H9 (cell line): ENCODE measurements around the gene SIL1. TPM values are rescaled to one million over a fixed set of nuclear protein-coding genes. Genes with fewer than 3 reads are reported as not detected.

ENCODE experiments used
- DNase-seq: peaks from one replicate; pipeline ENCODE4 v3.0.0-alpha.2; 2017
- H2AFZ ChIP-seq: one replicate; pipeline ENCODE4 v1.6.1; 2013; ENCODE audit warnings: mild to moderate bottlenecking, low read length, control low read depth, moderate library complexity
- H2AK5ac ChIP-seq: 2 replicates; pipeline ENCODE4 v1.6.1; 2013; ENCODE audit warnings: low read length, control low read depth, mixed read lengths; ENCODE audit not compliant: insufficient read length
- H2BK120ac ChIP-seq: one replicate; pipeline ENCODE4 v1.6.1; 2013; ENCODE audit warnings: low read depth, mild to moderate bottlenecking, low read length, control low read depth, inconsistent platforms; ENCODE audit not compliant: poor library complexity, severe bottlenecking
- H2BK12ac ChIP-seq: 2 replicates; pipeline ENCODE4 v1.6.1; 2013; ENCODE audit warnings: low read length, control low read depth, mixed read lengths, low read depth; ENCODE audit not compliant: insufficient read length
- H2BK15ac ChIP-seq: 2 replicates; pipeline ENCODE4 v1.6.1; 2013; ENCODE audit warnings: low read depth, low read length, control low read depth
- H2BK20ac ChIP-seq: one replicate; pipeline ENCODE4 v1.6.1; 2013; ENCODE audit warnings: low read depth, mild to moderate bottlenecking, low read length, control low read depth, inconsistent platforms; ENCODE audit not compliant: poor library complexity, severe bottlenecking
- H2BK5ac ChIP-seq: 2 replicates; pipeline ENCODE4 v1.6.1; 2013; ENCODE audit warnings: low read length, control low read depth, mixed read lengths; ENCODE audit not compliant: insufficient read length
- H3K14ac ChIP-seq: 2 replicates; pipeline ENCODE4 v1.6.1; 2013; ENCODE audit warnings: low read length, control low read depth; ENCODE audit not compliant: insufficient read depth
- H3K18ac ChIP-seq: 2 replicates; pipeline ENCODE4 v1.6.1; 2013; ENCODE audit warnings: low read depth, mild to moderate bottlenecking, mixed read lengths, low read length, control low read depth; ENCODE audit not compliant: insufficient read length
- H3K23ac ChIP-seq: 2 replicates; pipeline ENCODE4 v1.6.1; 2013; ENCODE audit warnings: low read length, control low read depth, mixed read lengths, low read depth; ENCODE audit not compliant: insufficient read length
- H3K23me2 ChIP-seq: 2 replicates; pipeline ENCODE4 v1.6.1; 2013; ENCODE audit warnings: low read depth, mild to moderate bottlenecking, mixed read lengths, low read length, control low read depth; ENCODE audit not compliant: insufficient read length, poor library complexity, severe bottlenecking
- H3K27ac ChIP-seq: 2 replicates; pipeline ENCODE4 v1.5.1; 2013; ENCODE audit warnings: low read length, control low read depth, mixed read lengths, low read depth; ENCODE audit not compliant: insufficient read length
- H3K27me3 ChIP-seq: 2 replicates; pipeline ENCODE4 v1.6.1; 2013; ENCODE audit warnings: low read length, control low read depth, inconsistent platforms; ENCODE audit not compliant: insufficient read depth
- H3K4ac ChIP-seq: 2 replicates; pipeline ENCODE4 v1.6.1; 2013; ENCODE audit warnings: low read depth, mild to moderate bottlenecking, control low read depth, inconsistent platforms, low read length, moderate library complexity
- H3K4me1 ChIP-seq: 2 replicates; pipeline ENCODE4 v1.6.1; 2013; ENCODE audit warnings: low read length, control low read depth, inconsistent platforms; ENCODE audit not compliant: insufficient read depth
- H3K4me2 ChIP-seq: 2 replicates; pipeline ENCODE4 v1.6.1; 2013; ENCODE audit warnings: low read length, control low read depth, mixed read lengths; ENCODE audit not compliant: insufficient read length, insufficient read depth
- H3K56ac ChIP-seq: 2 replicates; pipeline ENCODE4 v1.6.1; 2013; ENCODE audit warnings: low read depth, mild to moderate bottlenecking, mixed read lengths, low read length, control low read depth; ENCODE audit not compliant: insufficient read length
- H3K79me1 ChIP-seq: 2 replicates; pipeline ENCODE4 v1.6.1; 2013; ENCODE audit warnings: low read depth, mild to moderate bottlenecking, moderate library complexity, low read length, control low read depth, inconsistent platforms; ENCODE audit not compliant: insufficient read depth, poor library complexity, severe bottlenecking
- H3K79me2 ChIP-seq: 2 replicates; pipeline ENCODE4 v1.6.1; 2013; ENCODE audit warnings: low read length, control low read depth, inconsistent platforms; ENCODE audit not compliant: insufficient read depth
- H3K9ac ChIP-seq: 2 replicates; pipeline ENCODE4 v1.6.1; 2013; ENCODE audit warnings: low read length, control low read depth, mixed read lengths; ENCODE audit not compliant: insufficient read length; ENCODE audit errors: extremely low read depth
- H3K9me3 ChIP-seq: one replicate; pipeline ENCODE4 v1.6.1; 2013; ENCODE audit warnings: low read depth, low read length, inconsistent platforms; ENCODE audit not compliant: control insufficient read depth
- H3T11ph ChIP-seq: one replicate; pipeline ENCODE4 v1.6.1; 2013; ENCODE audit warnings: mild to moderate bottlenecking, low read length, control low read depth, inconsistent platforms
- H4K20me1 ChIP-seq: one replicate; pipeline ENCODE4 v1.6.1; 2013; ENCODE audit not compliant: control insufficient read depth, insufficient read length, insufficient read depth
- H4K5ac ChIP-seq: 2 replicates; pipeline ENCODE4 v1.6.1; 2013; ENCODE audit warnings: low read depth, mild to moderate bottlenecking, mixed read lengths, low read length, control low read depth; ENCODE audit not compliant: insufficient read length
- H4K8ac ChIP-seq: replicated peaks from 2 replicates; pipeline ENCODE4 v1.6.1; 2013; ENCODE audit warnings: low read length, control low read depth, mixed read lengths, low read depth; ENCODE audit not compliant: insufficient read length
- H4K91ac ChIP-seq: 2 replicates; pipeline ENCODE4 v1.6.1; 2013; ENCODE audit warnings: low read depth, mild to moderate bottlenecking, moderate library complexity, mixed read lengths, low read length, control low read depth; ENCODE audit not compliant: insufficient read length
- H3K27ac Mint-ChIP-seq, 3 experiments: 2 replicates in 2 of 3; 3 replicates in 1 of 3; pipeline ENCODE4 v1.8.0; 2020 to 2021; ENCODE audit warnings: mixed read lengths in 3 of 3, mild to moderate bottlenecking in 1 of 3, moderate library complexity in 1 of 3
- H3K27me3 Mint-ChIP-seq: 2 replicates; pipeline ENCODE4 v1.8.0; 2021; ENCODE audit warnings: low read depth, mild to moderate bottlenecking, moderate library complexity, mixed read lengths
- H3K36me3 Mint-ChIP-seq, 3 experiments: 2 replicates in 2 of 3; 3 replicates in 1 of 3; pipeline ENCODE4 v1.8.0; 2020 to 2021; ENCODE audit warnings: low read depth in 3 of 3, mixed read lengths in 3 of 3; ENCODE audit not compliant: insufficient read depth in 1 of 3
- H3K4me1 Mint-ChIP-seq, 2 experiments: 2 replicates each; pipeline ENCODE4 v1.8.0; 2020; ENCODE audit warnings: mixed read lengths in 2 of 2
- H3K4me3 Mint-ChIP-seq, 2 experiments: 2 replicates in 1 of 2; 3 replicates in 1 of 2; pipeline ENCODE4 v1.8.0; 2020 to 2021; ENCODE audit warnings: mild to moderate bottlenecking in 2 of 2, mixed read lengths in 2 of 2, moderate library complexity in 1 of 2
- H3K9me3 Mint-ChIP-seq, 2 experiments: 2 replicates in 1 of 2; 3 replicates in 1 of 2; pipeline ENCODE4 v1.8.0; 2020; ENCODE audit warnings: mild to moderate bottlenecking in 2 of 2, mixed read lengths in 2 of 2, moderate library complexity in 1 of 2
- CTCF ChIP-seq: fragments of 200-600 bp; sonication (generic); conservative IDR thresholded peaks from 3 replicates; pipeline ENCODE4 v1.8.0; 2021; ENCODE audit warnings: antibody characterized with exemption, mild to moderate bottlenecking
- WGBS: extraction: QIAGEN DNeasy Blood & Tissue Kit; methylation state at CpG from one replicate; pipeline ENCODE4 v1.1.7; 2013; ENCODE audit warnings: missing lambda C conversion rate, low lambda C conversion rate, mixed read lengths; ENCODE audit not compliant: insufficient read length; ENCODE audit errors: extremely low coverage; 5-methylcytosine and 5-hydroxymethylcytosine counted together
- total RNA-seq: library from RNA; stranded (reverse); gene quantifications from 2 replicates; pipeline ENCODE4 v1.2.1, GENCODE V29; 2021

Gene SIL1
- total RNA-seq, 1 experiment from 2014 or later = 10.6 TPM

- Histone ChIP-seq H3K9ac (no peak overlapping the region), H3K23me2 (no peaks in the 10 kb centered on the region), H3K4me2 (no peak overlapping the region)
These were observed 245.2 kb downstream of the SIL1 start for GRCh38 chr5:138952962-138953361.

More at GRCh38 chr5:138952962-138953361, 245.2 kb downstream of the SIL1 start:
- Histone ChIP-seq H3K23ac (no peak overlapping the region), H4K91ac (no peak overlapping the region), H2AFZ (no peak overlapping the region), H3K79me2 (no peaks in the 10 kb centered on the region), H2BK5ac (no peak overlapping the region), H3T11ph (no peak overlapping the region), H3K27ac (no peak overlapping the region), H2BK15ac (no peak overlapping the region), H3K4ac (no peak overlapping the region), H2BK12ac (no peak overlapping the region), H3K18ac (no peak overlapping the region), H3K14ac (no peak overlapping the region), H2AK5ac (no peak overlapping the region), H4K20me1 (no peaks in the 10 kb centered on the region), H3K27me3 (no peaks in the 10 kb centered on the region), H4K8ac (no peak overlapping the region), H3K56ac (no peak overlapping the region), H2BK120ac (no peak overlapping the region), H4K5ac (no peak overlapping the region), H3K79me1 (no peaks in the 10 kb centered on the region), H2BK20ac (no peak overlapping the region), H3K9me3 (no peaks in the 10 kb centered on the region), H3K4me1 (peaks cover 2% of the 10 kb centered on the region; the same call in 1 of the 2 replicates)
- no peak overlapping the region for H3K27ac Mint-ChIP-seq
- no peaks in the 10 kb centered on the region; the same call in 1 of the 2 replicates for H3K27me3 Mint-ChIP-seq
- no peak for TF ChIP-seq CTCF
- H3K36me3 Mint-ChIP-seq = peaks cover 0 to 2% (median 0%) of the 10 kb centered on the region in 3 experiments; a peak in 1 of 7 replicates
- DNase-seq = no peak
- H3K4me1 Mint-ChIP-seq = peaks cover 19 to 25% of the 10 kb centered on the region in 2 experiments
- WGBS = no CpG with 5 or more reads among the region's 6 CpGs
- H3K9me3 Mint-ChIP-seq = no peaks in the 10 kb centered on the region
- H3K4me3 Mint-ChIP-seq = no peak overlapping the region; a peak in 1 of 5 replicates
